Neural crest cell (in vitro differentiated cells): Measurements from ENCODE around the gene ESPL1. TPM values are rescaled to one million over a fixed set of nuclear protein-coding genes. Genes with fewer than 3 reads are reported as not detected.

Source experiments
- DNase-seq: peaks from one replicate; pipeline ENCODE4 v3.0.0; 2021; ENCODE audit warnings: low read depth, mixed read lengths, low spot score
- H3K27ac Mint-ChIP-seq: one replicate; pipeline ENCODE4 v1.8.0; 2021; ENCODE audit warnings: mild to moderate bottlenecking, mixed read lengths; ENCODE audit not compliant: unreplicated experiment
- H3K27me3 Mint-ChIP-seq: 2 replicates; pipeline ENCODE4 v1.8.0; 2021; ENCODE audit warnings: low read depth, mild to moderate bottlenecking, mixed read lengths
- H3K36me3 Mint-ChIP-seq: 2 replicates; pipeline ENCODE4 v1.8.0; 2021; ENCODE audit warnings: low read depth, mild to moderate bottlenecking, mixed read lengths
- H3K4me1 Mint-ChIP-seq: 2 replicates; pipeline ENCODE4 v1.8.0; 2021; ENCODE audit warnings: mixed read lengths
- H3K4me3 Mint-ChIP-seq: one replicate; pipeline ENCODE4 v1.8.0; 2021; ENCODE audit warnings: mild to moderate bottlenecking, mixed read lengths
- H3K9me3 Mint-ChIP-seq: 2 replicates; pipeline ENCODE4 v1.8.0; 2021; ENCODE audit warnings: mixed read lengths
- total RNA-seq: library from RNA; stranded (reverse); gene quantifications from 2 replicates; pipeline ENCODE4 v1.2.1, GENCODE V29; 2021
- TF ChIP-seq, protein P1 (sequence below): fragments of 200-600 bp; sonication (generic); conservative IDR thresholded peaks from 2 replicates; pipeline ENCODE4 v1.5.0; 2021; ENCODE audit warnings: antibody characterized with exemption, mild to moderate bottlenecking

The ESPL1 gene
- total RNA-seq, 1 donor from 2014 or later = 65.8 TPM

DNA sequence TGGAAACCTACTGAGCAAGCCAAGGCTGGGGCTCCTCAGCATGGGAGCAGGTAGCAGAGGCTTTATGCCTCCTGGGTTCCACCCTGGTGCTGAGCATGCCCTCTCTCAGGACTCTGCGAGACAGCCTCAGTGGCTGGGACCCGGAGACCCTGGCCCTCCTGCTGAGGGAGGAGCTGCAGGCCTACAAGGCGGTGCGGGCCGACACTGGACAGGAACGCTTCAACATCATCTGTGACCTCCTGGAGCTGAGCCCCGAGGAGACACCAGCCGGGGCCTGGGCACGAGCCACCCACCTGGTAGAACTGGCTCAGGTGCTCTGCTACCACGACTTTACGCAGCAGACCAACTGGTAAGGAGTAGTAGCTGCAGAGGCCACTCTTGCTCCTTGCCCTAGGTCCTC, 8.4 kb downstream of the ESPL1 start:
- Mint-ChIP-seq H3K27ac (no peak overlapping the region), H3K36me3 (peaks cover 19% of the 10 kb centered on the region), H3K9me3 (no peaks in the 10 kb centered on the region)

DNA sequence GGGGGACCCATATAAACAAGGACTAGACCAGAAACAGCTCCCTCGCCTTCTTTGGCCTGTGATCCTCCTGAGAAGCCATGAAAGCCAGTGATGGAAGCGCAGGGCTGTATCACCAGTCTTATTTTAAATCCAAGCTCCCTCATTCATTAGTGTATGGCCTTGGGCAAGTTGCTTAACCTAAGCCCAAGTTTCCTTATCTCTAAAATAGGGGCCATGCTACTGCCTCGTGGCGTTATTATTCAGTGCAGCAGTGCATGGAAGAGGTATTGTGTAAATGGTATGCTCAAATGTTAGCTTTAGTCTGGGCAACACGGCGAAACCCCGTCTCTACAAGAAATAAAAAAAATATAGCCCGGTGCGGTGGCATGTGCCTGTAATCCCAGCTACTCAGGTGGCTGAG, 9.9 kb downstream of the ESPL1 start:
- TF ChIP-seq, protein P1, sequence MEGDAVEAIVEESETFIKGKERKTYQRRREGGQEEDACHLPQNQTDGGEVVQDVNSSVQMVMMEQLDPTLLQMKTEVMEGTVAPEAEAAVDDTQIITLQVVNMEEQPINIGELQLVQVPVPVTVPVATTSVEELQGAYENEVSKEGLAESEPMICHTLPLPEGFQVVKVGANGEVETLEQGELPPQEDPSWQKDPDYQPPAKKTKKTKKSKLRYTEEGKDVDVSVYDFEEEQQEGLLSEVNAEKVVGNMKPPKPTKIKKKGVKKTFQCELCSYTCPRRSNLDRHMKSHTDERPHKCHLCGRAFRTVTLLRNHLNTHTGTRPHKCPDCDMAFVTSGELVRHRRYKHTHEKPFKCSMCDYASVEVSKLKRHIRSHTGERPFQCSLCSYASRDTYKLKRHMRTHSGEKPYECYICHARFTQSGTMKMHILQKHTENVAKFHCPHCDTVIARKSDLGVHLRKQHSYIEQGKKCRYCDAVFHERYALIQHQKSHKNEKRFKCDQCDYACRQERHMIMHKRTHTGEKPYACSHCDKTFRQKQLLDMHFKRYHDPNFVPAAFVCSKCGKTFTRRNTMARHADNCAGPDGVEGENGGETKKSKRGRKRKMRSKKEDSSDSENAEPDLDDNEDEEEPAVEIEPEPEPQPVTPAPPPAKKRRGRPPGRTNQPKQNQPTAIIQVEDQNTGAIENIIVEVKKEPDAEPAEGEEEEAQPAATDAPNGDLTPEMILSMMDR = no peak
- peaks cover 17% of the 10 kb centered on the region for H3K36me3 Mint-ChIP-seq
- H3K4me3 Mint-ChIP-seq = no peak overlapping the region
- DNase-seq = no peak
- H3K9me3 Mint-ChIP-seq = no peaks in the 10 kb centered on the region
- H3K27ac Mint-ChIP-seq = no peak overlapping the region
- no peaks in the 10 kb centered on the region for H3K27me3 Mint-ChIP-seq
- no peaks in the 10 kb centered on the region for H3K4me1 Mint-ChIP-seq

More for the DNA sequence above, 8.4 kb downstream of the ESPL1 start:
- no peaks in the 10 kb centered on the region for H3K27me3 Mint-ChIP-seq
- TF ChIP-seq, protein P1 = no peak
- DNase-seq = no peak
- H3K4me1 Mint-ChIP-seq = peaks cover 5% of the 10 kb centered on the region
- H3K4me3 Mint-ChIP-seq = no peak overlapping the region

DNA sequence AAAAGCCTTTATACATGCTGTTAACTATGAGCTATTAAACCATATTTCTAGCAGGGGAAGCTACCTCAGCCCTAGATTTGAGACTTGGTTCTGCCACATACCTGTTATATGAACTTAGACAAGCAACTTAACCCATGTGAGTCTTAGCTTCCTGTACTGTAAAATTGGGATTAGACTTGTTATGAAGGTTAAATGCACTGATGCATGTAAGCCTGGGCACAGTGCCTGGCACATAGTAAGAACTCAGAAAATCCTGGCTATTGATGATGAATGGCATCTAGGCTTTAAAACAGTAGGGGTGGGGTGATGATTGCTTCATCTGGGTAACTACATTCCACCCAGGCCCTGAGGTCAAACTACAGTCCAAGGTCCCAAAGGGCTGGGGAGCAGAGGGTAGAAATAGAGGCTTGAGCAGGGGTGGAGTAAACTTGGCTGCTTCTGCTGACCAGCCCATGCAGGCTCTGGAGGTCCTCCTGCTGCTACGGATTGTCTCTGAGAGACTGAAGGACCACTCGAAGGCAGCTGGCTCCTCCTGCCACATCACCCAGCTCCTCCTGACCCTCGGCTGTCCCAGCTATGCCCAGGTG, 11.3 kb downstream of the ESPL1 start:
- Mint-ChIP-seq H3K9me3 (no peaks in the 10 kb centered on the region), H3K4me3 (no peak overlapping the region), H3K4me1 (no peaks in the 10 kb centered on the region), H3K27me3 (no peaks in the 10 kb centered on the region), H3K36me3 (peaks cover 17% of the 10 kb centered on the region), H3K27ac (no peak overlapping the region)
- TF ChIP-seq, protein P1 = no peak
- DNase-seq = no peak

DNA sequence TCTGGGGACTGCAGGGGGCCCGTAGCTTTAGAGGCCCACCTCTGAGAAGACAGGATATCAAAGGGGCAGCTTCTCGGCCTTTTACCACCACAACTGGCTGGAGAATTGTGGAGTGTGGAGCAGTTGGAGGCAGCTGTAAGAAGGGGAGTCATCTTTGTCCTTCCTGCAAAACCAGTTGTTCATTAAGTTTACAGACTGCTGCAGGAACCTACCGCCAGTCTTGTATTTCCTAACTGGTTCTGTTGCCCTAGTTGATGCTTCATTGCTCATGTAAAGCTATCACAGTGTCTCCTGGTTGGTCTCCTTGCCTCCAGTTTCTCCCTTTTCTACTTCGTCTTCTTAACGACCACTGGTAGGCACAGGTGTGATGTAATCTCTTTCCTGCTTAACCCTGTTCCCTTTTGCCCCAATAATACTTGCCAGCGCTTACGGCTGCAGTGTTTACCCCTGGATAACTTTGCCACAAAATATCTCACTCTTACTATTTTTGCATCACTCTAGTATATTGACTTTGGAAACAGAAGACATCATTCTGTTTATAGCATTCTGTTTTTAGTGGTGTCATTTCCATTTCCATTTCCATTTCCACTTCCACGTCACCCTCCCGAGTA, 11.9 kb downstream of the ESPL1 start:
- H3K27me3 Mint-ChIP-seq = no peaks in the 10 kb centered on the region
- H3K27ac Mint-ChIP-seq = peak overlapping the region; percentile 69
- no peaks in the 10 kb centered on the region for H3K4me1 Mint-ChIP-seq
- H3K9me3 Mint-ChIP-seq = no peaks in the 10 kb centered on the region
- TF ChIP-seq, protein P1 = no peak
- no peak overlapping the region for H3K4me3 Mint-ChIP-seq
- peaks cover 11% of the 10 kb centered on the region for H3K36me3 Mint-ChIP-seq
- no peak for DNase-seq

DNA sequence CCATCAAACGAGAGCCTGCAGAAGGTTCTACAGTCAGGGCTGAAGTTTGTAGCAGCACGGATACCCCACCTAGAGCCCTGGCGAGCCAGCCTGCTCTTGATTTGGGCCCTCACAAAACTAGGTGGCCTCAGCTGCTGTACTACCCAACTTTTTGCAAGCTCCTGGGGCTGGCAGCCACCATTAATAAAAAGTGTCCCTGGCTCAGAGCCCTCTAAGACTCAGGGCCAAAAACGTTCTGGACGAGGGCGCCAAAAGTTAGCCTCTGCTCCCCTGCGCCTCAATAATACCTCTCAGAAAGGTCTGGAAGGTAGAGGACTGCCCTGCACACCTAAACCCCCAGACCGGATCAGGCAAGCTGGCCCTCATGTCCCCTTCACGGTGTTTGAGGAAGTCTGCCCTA, 18.3 kb downstream of the ESPL1 start:
- DNase-seq = no peak
- H3K27ac Mint-ChIP-seq = no peak overlapping the region
- no peaks in the 10 kb centered on the region for H3K27me3 Mint-ChIP-seq
- TF ChIP-seq, protein P1 = no peak
- no peak overlapping the region for H3K4me3 Mint-ChIP-seq
- H3K9me3 Mint-ChIP-seq = no peaks in the 10 kb centered on the region
- no peaks in the 10 kb centered on the region for H3K4me1 Mint-ChIP-seq
- H3K36me3 Mint-ChIP-seq = peaks cover 13% of the 10 kb centered on the region
